AML-193 (cell line): ENCODE results near the gene TMEM54.
"Not testable (repeated sequence)": the region's sequence is repeated elsewhere in the genome, so short reads cannot be mapped to it uniquely, and the experiment has no call there.

Experiments used
- DNase-seq, 2 experiments: peaks; one replicate each; lab custom pipeline; 2025; lab: John Stamatoyannopoulos, UW

The TMEM54 gene

DNA sequence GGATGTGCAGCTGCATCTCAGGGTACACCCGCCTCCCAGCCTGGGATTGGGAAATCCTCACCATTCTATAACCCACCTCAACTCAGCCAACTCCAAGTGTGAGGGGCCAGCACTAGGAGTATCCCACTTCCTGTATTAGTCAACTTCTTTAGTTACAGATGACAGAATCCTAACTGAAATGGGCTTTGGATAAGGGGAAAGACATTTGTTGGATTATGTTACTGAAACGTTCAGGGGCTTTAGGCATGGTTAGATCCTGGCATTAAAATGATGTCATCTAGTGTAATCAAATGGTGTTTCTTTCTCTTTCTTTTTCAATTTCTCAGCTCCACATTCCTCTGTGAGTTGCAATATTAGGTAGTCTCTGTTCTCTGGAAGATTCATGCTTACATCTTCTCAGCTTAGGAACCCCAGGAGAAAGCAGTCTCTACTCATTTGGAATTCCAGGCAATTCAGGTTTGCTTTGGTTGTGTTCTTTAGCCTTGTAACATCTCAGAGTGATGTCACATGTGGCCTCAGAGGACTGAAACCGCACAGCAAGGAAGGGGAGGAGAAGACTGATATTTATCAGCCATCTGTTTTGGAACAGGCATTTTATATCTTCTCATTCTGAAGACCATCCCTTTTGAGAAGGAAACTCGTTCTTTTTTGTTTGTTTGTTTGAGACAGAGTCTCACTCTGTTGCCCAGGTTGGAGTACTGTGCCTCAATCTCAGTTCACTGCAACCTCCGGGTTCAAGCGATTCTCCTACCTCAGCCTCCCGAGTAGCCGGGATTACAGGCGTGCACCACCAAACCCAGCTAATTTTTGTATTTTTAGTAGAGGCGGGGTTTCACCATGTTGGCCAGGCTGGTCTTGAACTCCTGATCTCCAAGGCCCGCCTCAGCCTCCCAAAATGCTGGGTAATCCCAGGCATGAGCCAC, 18.9 kb upstream of the TMEM54 start:
- DNase-seq, result no peak

DNA sequence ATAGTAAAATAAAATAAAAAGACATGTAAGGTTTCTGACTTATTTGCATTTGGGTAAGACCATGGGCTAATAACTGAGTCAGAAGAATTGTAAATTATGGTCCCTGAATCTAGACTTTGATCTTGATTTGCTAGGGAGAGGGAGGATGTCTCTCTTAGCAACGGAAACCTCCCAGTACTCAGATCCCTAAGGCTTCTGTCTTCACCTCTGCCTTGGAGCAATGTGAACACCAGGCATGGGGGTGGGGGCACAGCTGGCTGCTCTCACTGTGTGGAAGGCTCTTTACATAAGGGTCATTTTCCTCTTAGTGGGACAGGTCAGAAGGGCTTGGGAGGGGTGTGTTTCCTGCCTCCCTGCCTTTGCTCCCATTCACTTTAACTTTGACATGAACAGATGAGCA, 17.0 kb upstream of the TMEM54 start:
- DNase-seq, result no peak

DNA sequence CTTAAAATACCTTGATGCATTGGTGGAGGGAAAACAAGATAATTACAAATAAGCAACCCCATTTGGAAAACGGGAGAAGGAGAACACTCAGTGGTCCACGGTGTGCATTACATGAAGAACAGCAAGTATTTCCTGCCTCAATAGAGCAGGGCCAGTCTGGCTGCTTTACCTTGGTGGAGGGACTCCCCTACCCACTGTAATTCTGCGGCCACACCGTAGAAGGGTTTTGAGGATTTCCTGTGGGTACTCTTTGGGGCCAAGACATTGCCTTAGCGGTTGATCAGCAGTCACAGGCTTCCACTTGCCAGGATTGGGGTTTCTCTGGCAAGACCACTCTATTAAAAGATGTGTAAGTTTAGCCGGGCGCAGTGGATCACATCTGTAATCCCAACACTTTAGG, 16.3 kb upstream of the TMEM54 start:
- no peak for DNase-seq

DNA sequence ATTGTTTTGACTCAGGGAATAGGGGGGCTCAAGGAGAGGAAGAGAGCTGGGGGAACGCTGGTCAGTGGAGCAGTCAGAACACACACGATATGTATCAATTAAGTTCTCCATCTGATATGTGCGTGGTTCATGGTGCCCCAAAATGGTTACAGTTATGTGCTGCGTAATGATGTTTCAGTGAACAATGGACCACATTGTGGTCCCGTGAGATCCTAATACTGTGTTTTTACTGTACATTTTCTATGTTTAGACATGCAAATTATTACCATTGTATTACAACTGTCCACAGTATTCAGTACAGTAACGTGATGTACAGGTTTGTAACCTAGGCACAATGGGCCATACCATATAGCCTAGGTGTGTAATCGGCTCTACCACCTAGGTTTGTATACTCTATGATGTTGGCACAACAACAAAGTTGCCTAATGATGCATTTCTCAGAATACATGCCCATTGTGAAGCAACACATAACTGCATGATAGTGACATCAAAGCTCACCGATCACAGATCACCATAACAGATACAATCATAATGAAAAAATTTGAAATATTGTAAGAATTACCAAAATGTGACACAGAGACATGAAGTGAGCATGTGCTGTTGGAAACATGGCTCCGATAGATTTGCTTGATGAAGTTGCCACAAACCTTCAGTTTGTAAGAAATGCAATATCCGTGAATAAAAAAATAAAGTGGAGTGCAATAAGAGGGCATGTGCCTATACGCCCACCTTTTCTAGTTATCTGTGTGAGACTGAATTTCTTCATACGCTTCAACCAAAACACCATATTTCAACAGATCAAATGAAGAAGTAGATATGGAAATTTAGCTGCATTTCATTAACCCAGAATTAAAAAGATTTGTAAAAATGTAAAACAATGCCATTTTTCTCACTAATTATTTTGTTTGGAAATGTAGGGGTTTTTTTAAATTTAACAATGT, 14.8 kb upstream of the TMEM54 start:
- DNase-seq, result no peak

DNA sequence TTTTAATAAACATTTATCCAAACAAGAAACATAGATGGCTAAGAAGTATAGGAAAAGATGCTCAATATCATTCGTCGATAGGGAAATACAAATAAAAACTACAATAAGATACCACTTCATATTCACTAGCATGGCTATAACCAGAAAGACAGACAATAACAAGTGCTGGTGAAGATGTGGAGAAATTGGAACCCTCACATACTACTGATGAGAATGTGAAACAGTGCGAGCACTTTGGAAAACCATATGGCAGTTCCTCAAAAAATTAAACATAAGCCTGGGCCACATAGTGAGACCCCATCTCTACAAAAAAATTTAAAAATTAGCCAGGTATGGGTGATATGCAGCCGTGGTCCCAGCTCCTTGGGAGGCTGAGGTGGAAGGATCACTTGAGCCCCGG, 9.1 kb upstream of the TMEM54 start:
- no peak for DNase-seq

DNA sequence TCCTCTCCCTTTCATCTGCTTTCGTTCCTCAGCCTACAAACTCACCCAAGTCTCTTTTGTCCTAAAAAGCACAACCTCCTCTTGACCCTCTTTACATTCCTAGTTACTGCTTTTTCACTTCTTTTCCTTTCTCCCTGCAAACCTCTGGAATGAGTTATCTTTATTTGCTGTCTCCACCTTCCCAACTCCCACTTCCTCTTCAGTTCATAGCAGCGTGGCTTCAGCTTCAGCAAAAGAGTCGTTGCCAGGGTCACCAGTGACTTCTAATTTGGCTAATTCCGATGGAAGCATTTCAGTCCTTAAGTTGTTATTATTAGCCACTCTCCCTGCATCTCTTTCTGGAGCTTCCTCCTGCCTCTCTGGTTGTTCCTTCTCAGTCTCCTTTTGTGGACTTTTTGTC, 6.2 kb upstream of the TMEM54 start:
- DNase-seq, result no peak

DNA sequence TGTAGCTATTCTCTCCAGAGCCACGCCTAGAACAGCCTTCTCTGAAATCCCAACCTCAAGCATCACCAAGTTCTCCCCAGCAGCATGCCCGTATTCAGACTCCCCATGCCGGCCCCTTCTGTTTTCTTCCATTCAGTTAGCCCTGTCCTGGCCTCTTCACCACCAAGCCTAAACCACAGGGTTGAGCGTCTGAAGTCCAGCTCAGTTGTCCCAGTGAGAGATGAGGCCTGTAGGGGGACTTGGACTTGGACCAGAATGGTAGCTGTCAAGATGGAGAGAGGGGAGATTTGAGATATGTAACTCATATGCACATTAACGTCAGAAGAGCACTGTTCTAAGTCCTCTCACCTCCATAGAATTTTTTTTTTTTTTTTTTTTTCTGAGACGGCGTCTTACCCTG, 5.5 kb upstream of the TMEM54 start:
- no peak for DNase-seq

DNA sequence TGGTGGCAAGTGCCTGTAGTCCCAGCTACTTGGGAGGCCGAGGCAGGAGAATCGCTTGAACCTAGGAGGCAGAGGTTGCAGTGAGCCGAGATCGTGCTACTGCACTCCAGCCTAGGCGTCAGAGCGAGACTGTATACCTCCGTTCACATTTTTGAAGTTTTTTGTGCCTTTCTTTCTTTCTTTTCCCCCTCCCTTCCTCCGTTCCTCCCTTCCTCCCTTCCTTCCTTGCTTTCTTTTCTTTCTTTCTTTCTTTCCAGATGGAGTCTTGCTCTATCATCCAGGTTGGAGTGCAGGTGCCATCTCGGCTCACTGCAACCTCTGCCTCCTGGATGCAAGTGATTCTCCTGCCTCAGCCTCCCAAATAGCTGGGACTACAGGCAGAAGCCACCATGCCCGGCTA, 4.4 kb upstream of the TMEM54 start:
- DNase-seq, result not testable (repeated sequence)

DNA sequence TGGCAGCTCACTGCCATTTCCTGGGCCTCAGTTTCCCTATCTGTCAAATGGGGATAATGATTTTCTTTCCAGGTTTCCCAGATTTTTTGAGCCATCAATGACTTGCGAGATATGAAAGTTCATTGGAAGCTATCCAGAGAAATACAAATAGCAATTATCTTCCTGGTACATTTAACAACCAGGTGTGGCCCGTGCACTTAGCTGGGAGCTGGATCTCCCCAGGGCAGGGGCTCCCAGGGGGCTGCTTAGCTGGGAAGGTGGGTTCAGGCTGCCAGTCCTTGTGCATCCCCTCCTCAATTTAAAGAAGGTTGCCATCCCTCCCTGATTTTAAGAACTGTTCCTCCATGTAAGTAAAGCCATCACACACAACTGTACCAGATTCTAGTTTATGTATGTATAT, 3.6 kb upstream of the TMEM54 start:
- DNase-seq, result no peak

DNA sequence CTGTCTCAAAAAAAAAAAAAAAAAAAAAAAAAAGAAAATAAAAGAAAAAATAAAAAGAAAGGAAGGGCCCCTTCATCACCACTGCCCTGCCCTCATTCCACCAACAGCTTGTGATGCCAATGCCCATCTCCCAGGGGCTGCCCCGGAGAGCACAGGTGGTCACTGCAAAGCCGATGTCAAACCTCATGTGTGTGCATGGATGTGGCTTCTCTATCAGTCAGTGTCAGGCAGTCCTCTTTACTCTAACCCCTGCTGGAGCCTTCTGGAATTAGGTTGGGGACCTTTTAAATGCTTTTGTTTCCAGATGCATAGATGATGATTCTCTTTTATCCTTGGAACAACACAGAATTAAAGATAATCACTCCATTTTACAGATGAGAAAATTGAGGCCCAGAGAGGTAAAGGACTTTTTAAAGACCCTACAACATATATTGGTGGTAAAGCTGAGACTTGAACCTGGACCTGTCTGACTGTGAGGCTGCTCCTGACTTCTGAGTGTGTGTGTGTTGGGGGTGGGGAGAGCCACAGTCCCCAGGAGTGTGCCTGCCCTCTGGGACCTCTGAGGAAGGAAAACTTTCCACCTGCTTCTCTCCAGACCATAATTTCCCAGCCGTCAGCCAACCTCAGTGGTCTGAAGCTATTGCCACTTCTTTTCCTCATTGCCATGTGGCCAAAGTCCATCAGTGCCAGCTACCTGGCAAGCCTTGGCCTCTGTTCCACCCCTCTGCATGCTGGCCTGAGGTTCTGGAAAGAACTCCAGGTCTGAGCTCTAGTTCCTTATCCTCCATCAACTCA, 3.0 kb upstream of the TMEM54 start:
- no peak for DNase-seq

DNA sequence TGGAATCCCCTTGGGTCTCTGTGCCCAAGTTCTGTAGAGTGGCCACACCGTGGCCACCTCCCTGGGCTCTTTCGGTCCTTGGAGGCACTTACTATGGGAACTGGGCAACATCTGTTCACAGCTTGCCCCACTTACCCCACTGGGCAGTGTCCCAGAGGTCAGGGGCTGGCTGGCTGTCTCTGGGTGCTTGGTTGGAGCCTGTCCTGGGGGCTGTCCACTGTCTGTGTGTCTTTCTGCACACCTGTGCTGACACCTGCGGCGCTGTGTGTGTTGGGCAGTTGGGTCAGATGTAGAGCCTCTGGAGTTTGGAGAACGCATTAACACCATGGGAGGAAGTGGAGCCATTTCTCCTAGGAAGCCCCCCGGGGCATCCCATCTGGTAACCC, 1.3 kb upstream of the TMEM54 start:
- no peak for DNase-seq

DNA sequence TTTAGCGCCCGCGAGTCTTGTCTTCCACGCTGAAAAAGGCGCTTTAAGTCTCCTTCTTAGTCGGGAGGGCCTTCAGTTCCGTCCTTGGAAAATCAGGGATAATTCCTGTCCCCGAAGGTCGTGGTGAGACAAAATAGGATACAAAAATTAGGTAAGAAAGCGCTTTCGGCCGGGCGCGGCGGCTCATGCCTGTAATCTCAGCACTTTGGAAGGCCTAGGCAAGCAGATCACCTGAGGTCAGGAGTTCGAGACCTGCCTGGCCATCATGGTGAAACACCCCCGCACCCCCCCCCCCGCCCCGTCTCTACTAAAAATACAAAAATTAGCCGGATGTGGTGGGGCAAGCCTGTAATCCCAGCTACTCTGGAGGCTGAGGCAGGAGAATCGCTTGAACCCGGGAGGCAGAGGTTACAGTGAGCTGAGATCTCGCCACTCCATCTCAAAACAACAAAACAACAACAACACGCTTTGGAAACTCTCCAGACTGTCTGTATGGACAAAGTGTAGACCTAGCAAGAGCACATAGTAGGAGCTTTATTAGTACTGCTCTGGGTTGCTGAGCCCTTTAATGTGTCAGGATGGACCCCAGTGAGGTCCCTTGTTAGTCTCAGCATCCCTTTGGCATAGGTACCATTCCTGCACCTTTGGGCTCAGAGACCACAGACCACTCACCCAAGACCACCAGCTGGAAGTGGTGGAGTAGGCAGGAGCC, 790 bp upstream of the TMEM54 start:
- no peak for DNase-seq

DNA sequence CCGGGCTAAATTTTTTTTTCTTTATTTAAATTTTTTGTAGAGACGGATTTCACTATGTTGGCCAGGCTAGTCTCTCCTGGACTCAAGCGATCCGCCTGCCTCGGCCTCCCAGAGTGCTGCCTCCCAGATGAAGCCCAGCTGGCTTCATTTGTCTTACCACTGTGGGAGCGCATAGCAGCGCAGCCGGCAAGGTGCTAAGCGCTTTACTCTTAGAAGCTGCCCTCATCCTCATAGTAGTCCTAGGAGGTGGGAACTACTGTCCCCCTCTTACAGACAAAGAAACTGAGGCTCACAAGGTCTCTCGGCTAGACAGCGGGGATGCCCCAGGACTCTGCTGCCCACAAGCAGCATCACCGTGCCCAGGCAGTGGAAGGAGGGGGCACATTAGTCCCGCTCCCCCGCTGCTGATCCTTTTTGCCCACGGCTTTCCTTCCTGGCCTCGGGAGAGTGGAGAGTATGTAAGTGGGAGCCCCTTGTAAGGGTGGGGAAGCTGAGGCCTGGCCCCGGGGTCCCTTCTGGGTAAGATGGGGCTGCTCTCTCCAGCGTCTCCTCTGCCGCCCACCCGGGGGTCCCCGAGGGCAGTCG, 726 bp downstream of the TMEM54 start:
- DNase-seq, result no peak

DNA sequence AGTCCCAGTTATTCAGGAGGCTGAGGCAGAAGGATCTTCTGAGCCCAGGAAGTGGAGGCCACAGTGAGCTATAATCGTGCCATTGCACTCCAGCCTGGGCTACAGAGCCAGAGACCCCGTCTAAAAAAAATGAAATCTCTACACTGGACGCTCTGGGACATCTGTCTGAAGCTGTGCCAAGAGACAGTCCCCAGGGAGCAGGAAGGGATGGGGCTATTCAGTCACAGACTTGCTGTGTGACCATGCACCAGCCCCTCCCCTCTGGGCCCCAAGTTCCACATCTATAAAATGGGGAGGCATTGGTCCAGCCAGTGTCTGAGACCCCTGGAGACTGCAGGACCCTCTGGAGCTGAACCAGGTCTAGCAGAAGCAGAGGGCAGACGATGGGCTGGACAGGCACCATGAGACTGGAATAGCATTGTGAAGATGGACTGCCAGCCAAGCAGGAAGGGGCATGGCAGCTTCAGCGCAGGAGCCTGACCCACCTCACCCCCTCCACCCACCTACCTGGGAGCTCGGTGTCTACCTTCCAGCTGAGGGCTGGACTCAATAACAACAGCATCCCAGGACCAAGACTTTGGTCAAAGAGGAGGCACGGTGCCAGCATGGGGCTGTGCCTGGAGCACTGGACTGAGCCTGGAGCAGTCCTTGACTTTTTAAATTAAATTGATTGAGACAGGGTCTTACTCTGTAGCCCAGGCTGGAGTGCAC, 1.4 kb downstream of the TMEM54 start:
- DNase-seq, result no peak

DNA sequence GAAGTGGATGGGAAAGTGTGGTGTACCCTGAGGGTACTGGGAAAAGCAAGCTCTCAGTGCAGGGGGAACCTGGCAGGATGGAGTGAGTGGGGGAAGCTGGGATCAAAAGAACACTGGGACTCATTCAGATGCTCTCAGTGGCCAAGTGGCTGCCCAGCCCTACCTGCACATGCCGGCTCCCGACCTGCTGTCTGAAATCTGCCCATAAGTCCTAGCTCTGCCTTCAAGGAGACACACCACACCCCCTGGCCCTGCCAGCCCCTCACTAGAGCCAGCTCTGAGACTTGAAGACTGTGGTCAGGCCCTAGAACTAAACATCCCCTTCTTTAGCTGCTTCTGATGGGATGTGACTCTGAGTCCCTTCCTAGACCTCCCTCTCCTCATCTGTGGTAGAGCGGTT, 2.2 kb downstream of the TMEM54 start:
- no peak for DNase-seq

DNA sequence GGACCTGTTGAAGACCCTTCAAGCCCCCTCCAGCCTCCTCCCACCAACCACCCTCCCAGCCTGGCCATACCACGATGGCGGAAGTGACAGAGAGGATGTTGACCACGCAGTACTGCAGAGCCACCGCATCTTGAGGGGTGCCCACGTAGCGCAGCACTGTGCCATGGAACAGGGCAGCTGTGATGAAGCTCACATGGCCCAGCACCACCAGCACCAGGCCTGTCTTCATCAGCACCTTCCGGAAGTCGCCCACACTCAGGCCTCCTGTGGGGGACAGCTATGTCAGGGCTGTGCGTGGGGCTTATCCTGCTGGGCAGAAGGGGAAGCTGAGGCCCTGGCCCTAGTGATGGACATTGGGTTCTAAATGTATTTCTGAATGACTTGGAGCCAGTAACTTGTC, 3.1 kb downstream of the TMEM54 start:
- DNase-seq, result no peak

DNA sequence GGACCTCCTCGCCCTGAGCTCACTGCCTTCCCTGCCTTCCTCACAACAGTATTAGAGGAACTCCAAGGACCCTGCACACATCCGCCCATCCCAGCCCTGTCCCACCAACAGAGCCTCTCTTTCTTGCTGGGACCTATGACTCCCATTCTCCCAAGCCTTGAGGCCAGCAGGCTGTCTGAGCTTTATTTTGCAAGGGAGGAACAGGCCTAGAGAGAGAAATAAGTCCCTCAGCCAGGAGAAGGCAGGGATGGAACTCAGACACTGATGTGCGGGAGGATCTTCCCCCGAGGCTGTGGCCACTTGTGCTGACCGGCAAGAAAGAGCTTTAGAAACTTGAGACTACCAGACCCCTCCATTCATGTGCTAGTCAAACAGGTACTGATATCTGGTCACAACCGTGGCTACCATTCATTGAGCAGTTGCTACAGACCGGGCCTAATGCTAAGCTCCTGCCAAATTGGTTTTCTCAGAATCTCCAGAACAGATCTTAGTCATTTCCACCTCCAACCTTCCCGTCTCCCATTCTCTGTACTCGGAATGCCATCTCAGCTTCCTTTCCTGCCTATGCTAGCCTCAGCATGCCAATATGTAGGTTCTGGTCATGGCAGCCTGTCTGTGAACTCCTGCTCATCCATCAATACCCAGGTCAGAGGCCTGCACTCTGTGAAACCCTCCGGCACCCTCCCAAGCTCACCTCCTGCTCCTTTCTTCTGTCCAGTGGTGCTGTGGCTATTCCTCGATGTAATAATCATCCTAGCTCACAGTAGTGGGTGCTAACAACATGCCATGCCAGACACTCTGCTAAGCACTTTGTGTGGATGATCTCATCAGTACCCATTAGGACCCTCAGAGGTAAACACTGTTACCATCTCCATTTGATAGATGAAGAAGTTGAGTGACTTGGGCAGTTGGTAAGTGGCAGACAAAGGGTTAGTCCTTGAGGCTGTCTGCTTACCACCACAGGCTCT, 3.8 kb downstream of the TMEM54 start:
- DNase-seq, result no peak

DNA sequence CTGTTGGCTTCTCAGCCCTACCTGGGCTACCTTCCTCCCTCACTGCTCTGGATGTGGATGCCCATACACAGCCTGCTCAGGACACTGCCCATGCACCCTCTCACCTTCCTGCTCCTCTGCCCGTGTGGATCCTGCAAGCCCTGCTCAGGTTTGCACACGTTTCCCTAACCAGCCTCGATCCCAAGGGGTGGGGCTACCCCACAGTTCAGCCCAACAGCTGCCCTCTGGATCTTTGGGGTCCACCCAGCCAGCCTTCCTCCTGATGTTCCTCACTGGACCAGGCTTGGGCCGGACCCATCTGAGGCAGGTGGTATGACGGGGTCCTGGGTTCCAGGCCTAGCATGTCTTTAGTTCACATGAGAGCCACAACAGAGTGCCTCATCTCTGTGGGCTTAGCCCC, 4.7 kb downstream of the TMEM54 start:
- DNase-seq, result no peak
